HEK293 (cell line): Measurements from ENCODE around the gene HMG20B.

ENCODE experiments used
- CTCF ChIP-seq: fragments of 450-650 bp; formaldehyde crosslinking; IDR thresholded peaks from 2 replicates; pipeline ENCODE4 v1.5.1; 2016; ENCODE audit warnings: missing biosample characterization, missing genetic modification characterization
- ZNF114 ChIP-seq: fragments of 450-650 bp; formaldehyde crosslinking; IDR thresholded peaks from 2 replicates; pipeline ENCODE4 v1.5.0; 2017; ENCODE audit warnings: missing biosample characterization, missing genetic modification characterization

GRCh38 chr19:3601021-3601420 lies 28.3 kb downstream of the HMG20B start:
- TF ChIP-seq ZNF114 (tag by site-specific recombination) (no peak), CTCF (no peak)
